GM18868 (cell line): Measurements from ENCODE around the gene CEP104.

ENCODE experiments used
- ATAC-seq: cut with Tn5 transposase; IDR thresholded peaks from one replicate; pipeline ENCODE4 v1.9.1; 2021; ENCODE audit warnings: mild to moderate bottlenecking, moderate library complexity; ENCODE audit not compliant: unreplicated experiment

CEP104 gene

GRCh38 chr1:3869751-3870301, 12.8 kb upstream of the CEP104 start:
- ATAC-seq: no peak

GRCh38 chr1:3868464-3869006, 11.5 kb upstream of the CEP104 start:
- ATAC-seq: no peak

- no peak for ATAC-seq
Observed at GRCh38 chr1:3865606-3866160, 8.7 kb upstream of the CEP104 start.

- no peak for ATAC-seq
Observed at GRCh38 chr1:3864884-3865283, 7.9 kb upstream of the CEP104 start.

GRCh38 chr1:3863231-3863935, 6.4 kb upstream of the CEP104 start:
- no peak for ATAC-seq

- ATAC-seq: no peak
Observed at GRCh38 chr1:3858231-3858981, 1.4 kb upstream of the CEP104 start.

- ATAC-seq: no peak
Observed at GRCh38 chr1:3857791-3858129, 749 bp upstream of the CEP104 start.

- no peak for ATAC-seq
Observed at GRCh38 chr1:3852711-3853485, 4.1 kb downstream of the CEP104 start.

- ATAC-seq: no peak
Observed at GRCh38 chr1:3852091-3852490, 4.9 kb downstream of the CEP104 start.

GRCh38 chr1:3851292-3851691, 5.7 kb downstream of the CEP104 start:
- ATAC-seq: no peak

- no peak for ATAC-seq
Observed at GRCh38 chr1:3850857-3851256, 6.2 kb downstream of the CEP104 start.

- no peak for ATAC-seq
Observed at GRCh38 chr1:3847081-3847480, 9.9 kb downstream of the CEP104 start.

GRCh38 chr1:3846541-3846940, 10.5 kb downstream of the CEP104 start:
- ATAC-seq: no peak

GRCh38 chr1:3842912-3843311, 14.1 kb downstream of the CEP104 start:
- ATAC-seq: no peak

- ATAC-seq: no peak
Observed at GRCh38 chr1:3841491-3841890, 15.5 kb downstream of the CEP104 start.

GRCh38 chr1:3838788-3839187, 18.2 kb downstream of the CEP104 start:
- ATAC-seq: no peak

- ATAC-seq: no peak
Observed at GRCh38 chr1:3837685-3838084, 19.3 kb downstream of the CEP104 start.

GRCh38 chr1:3837200-3837599, 19.8 kb downstream of the CEP104 start:
- no peak for ATAC-seq

GRCh38 chr1:3836421-3836820, 20.6 kb downstream of the CEP104 start:
- no peak for ATAC-seq

GRCh38 chr1:3834701-3835100, 22.3 kb downstream of the CEP104 start:
- no peak for ATAC-seq

GRCh38 chr1:3831689-3832088, 25.3 kb downstream of the CEP104 start:
- ATAC-seq: no peak
